Measurements from ENCODE around the gene TRPT1.

DNA sequence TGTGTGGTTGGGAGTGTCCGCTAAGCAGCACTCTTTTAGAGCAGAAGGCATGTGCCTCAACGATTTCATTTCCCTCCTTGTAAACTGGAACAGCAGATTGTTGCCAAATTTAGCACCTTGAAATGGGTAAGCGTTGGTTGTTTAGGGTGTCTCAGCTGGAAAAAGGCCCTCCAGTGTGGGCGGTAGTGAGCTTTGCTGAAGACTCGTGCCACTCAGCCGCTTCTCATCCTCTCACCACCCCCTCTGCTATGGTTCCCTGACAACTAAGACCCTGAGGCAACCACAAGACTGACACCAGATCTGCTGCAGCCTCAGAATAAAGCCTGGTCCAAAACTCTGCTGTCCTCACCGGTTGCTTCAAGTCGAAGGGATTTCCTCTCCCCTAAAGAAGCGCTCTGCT is 29.4 kb downstream of the TRPT1 start:
- TF ChIP-seq, protein P1, sequence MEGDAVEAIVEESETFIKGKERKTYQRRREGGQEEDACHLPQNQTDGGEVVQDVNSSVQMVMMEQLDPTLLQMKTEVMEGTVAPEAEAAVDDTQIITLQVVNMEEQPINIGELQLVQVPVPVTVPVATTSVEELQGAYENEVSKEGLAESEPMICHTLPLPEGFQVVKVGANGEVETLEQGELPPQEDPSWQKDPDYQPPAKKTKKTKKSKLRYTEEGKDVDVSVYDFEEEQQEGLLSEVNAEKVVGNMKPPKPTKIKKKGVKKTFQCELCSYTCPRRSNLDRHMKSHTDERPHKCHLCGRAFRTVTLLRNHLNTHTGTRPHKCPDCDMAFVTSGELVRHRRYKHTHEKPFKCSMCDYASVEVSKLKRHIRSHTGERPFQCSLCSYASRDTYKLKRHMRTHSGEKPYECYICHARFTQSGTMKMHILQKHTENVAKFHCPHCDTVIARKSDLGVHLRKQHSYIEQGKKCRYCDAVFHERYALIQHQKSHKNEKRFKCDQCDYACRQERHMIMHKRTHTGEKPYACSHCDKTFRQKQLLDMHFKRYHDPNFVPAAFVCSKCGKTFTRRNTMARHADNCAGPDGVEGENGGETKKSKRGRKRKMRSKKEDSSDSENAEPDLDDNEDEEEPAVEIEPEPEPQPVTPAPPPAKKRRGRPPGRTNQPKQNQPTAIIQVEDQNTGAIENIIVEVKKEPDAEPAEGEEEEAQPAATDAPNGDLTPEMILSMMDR (conservative IDR thresholded peaks at IDR 0.05; ENCODE audit: low read depth, low read length): no peak
- no peak for TF ChIP-seq POLR2A (IDR thresholded peaks at IDR 0.05; ENCODE audit: low read depth, low read length)
- no peak for TF ChIP-seq MAFK (IDR thresholded peaks at IDR 0.05; ENCODE audit: low read depth, low read length)
- no peak for TF ChIP-seq BHLHE40 (IDR thresholded peaks at IDR 0.05; ENCODE audit: low read depth, low read length)
- no peak for TF ChIP-seq SMC3 (IDR thresholded peaks at IDR 0.05; ENCODE audit: low read depth, low read length)
- TF ChIP-seq, protein P2, sequence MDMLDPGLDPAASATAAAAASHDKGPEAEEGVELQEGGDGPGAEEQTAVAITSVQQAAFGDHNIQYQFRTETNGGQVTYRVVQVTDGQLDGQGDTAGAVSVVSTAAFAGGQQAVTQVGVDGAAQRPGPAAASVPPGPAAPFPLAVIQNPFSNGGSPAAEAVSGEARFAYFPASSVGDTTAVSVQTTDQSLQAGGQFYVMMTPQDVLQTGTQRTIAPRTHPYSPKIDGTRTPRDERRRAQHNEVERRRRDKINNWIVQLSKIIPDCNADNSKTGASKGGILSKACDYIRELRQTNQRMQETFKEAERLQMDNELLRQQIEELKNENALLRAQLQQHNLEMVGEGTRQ (IDR thresholded peaks at IDR 0.05; ENCODE audit: low read depth, low read length): no peak
- TF ChIP-seq FOS (IDR thresholded peaks at IDR 0.05; ENCODE audit: low read depth, low read length): no peak
- no peak for TF ChIP-seq RCOR1 (IDR thresholded peaks at IDR 0.05; ENCODE audit: insufficient replicate concordance, low read length)
- TF ChIP-seq NFE2L2 (IDR thresholded peaks at IDR 0.05; ENCODE audit: low read depth, low read length): no peak

Data from IMR-90 (cell line).